Breast epithelium (tissue), 4 donors: Measurements from ENCODE around the gene OSTM1. TPM values are rescaled to one million over a fixed set of nuclear protein-coding genes. Genes with fewer than 3 reads are reported as not detected.

Source experiments
- DNase-seq, 2 donors: peaks; one replicate each; pipeline ENCODE4 v3.0.0-alpha.2; 2019; ENCODE audit warnings: low spot score in 2 of 2
- H3K27ac ChIP-seq, 2 donors: fragments of 200-600 bp; sonication (generic) in 1 of 2; one replicate each; pipeline ENCODE4 v1.5.1; 2016 to 2019; ENCODE audit warnings: mild to moderate bottlenecking in 1 of 2
- H3K27me3 ChIP-seq, 2 donors: fragments of 200-600 bp; sonication (generic) in 1 of 2; one replicate each; pipeline versions ENCODE4 v1.5.1 to v1.6.0; 2017 to 2019; ENCODE audit warnings: control low read depth in 1 of 2, mild to moderate bottlenecking in 1 of 2
- H3K36me3 ChIP-seq: fragments of 200-600 bp; one replicate; pipeline ENCODE4 v1.5.1; 2019
- H3K4me1 ChIP-seq, 2 donors: fragments of 200-600 bp; sonication (generic); one replicate each; pipeline ENCODE4 v1.5.1; 2016 to 2019; ENCODE audit warnings: control low read depth in 1 of 2
- H3K4me3 ChIP-seq, 3 donors: fragments of 200-600 bp; sonication (generic); 1 replicate in 2 of 3; 2 replicates in 1 of 3; pipeline ENCODE4 v1.5.1; 2016 to 2019; ENCODE audit warnings: mild to moderate bottlenecking in 3 of 3, moderate library complexity in 2 of 3
- H3K9me3 ChIP-seq, 2 donors: fragments of 200-600 bp; sonication (generic) in 1 of 2; one replicate each; pipeline ENCODE4 v1.5.1; 2016 to 2019; ENCODE audit warnings: control low read depth in 1 of 2
- CTCF ChIP-seq, 3 donors: fragments of 450-650 bp; IDR thresholded peaks; one replicate each; pipeline ENCODE4 v1.5.1; 2016 to 2017; ENCODE audit warnings: antibody characterized with exemption in 3 of 3, mild to moderate bottlenecking in 3 of 3, moderate library complexity in 3 of 3
- POLR2A ChIP-seq: fragments of 450-650 bp; IDR thresholded peaks from one replicate; pipeline ENCODE4 v1.6.1; 2016; ENCODE audit warnings: antibody characterized with exemption, mild to moderate bottlenecking, moderate library complexity
- POLR2AphosphoS5 ChIP-seq, 3 donors: sonication (generic); formaldehyde crosslinking; IDR thresholded peaks; one replicate each; pipeline ENCODE4 v1.6.1; 2017; ENCODE audit warnings: antibody characterized with exemption in 3 of 3
- intact Hi-C: fragments of 100-400 bp; cut with DNase I; formaldehyde crosslinking; loops from one replicate; pipeline ENCODE4 v1.15.1; 2023; ENCODE audit warnings: low total_unique reads
- total RNA-seq, 3 donors: library from RNA; depleted of rRNA; stranded (reverse); fragments of >200 nt; gene quantifications; one replicate each; pipeline ENCODE4 v1.1.0, GENCODE V29; 2016

The OSTM1 gene
- total RNA-seq, 3 donors from 2014 or later, result 27.1 to 75.2 (median 36.7) TPM

- Histone ChIP-seq H3K36me3 (no peaks in the 10 kb centered on the region), H3K4me3 (no peak overlapping the region), H3K9me3 (no peaks in the 10 kb centered on the region), H3K27ac (no peak overlapping the region), H3K4me1 (peaks cover 0 to 5% of the 10 kb centered on the region in 2 donors), H3K27me3 (no peaks in the 10 kb centered on the region)
- TF ChIP-seq POLR2A (no peak), POLR2AphosphoS5 (IDR thresholded peaks at IDR 0.05) (no peak), CTCF (IDR thresholded peaks at IDR 0.05) (no peak)
- intact Hi-C loops, result no loop called here
- DNase-seq, result no peak
Observed at GRCh38 chr6:108068618-108069017, 5.9 kb downstream of the OSTM1 start.

- H3K4me3 ChIP-seq, result no peak overlapping the region
- no peak for DNase-seq
- intact Hi-C loops, result no loop called here
- H3K27ac ChIP-seq, result no peak overlapping the region
- H3K27me3 ChIP-seq, result no peaks in the 10 kb centered on the region
- H3K9me3 ChIP-seq, result no peaks in the 10 kb centered on the region
- H3K36me3 ChIP-seq, result no peaks in the 10 kb centered on the region
- no peak for TF ChIP-seq POLR2A
- TF ChIP-seq POLR2AphosphoS5 (IDR thresholded peaks at IDR 0.05), result no peak
- TF ChIP-seq CTCF (IDR thresholded peaks at IDR 0.05), result no peak
- H3K4me1 ChIP-seq, result peaks cover 0 to under 1% of the 10 kb centered on the region in 2 donors
Observed at GRCh38 chr6:108068182-108068581, 6.4 kb downstream of the OSTM1 start.

GRCh38 chr6:108052706-108053105 is 21.8 kb downstream of the OSTM1 start:
- Histone ChIP-seq H3K4me3 (no peak overlapping the region), H3K36me3 (no peaks in the 10 kb centered on the region), H3K4me1 (no peaks in the 10 kb centered on the region), H3K27me3 (no peaks in the 10 kb centered on the region), H3K27ac (no peak overlapping the region), H3K9me3 (no peaks in the 10 kb centered on the region)
- DNase-seq, result no peak
- intact Hi-C loops, result no loop called here
- TF ChIP-seq POLR2A, result no peak
- TF ChIP-seq POLR2AphosphoS5 (IDR thresholded peaks at IDR 0.05), result no peak
- TF ChIP-seq CTCF (IDR thresholded peaks at IDR 0.05), result no peak

- no peak for DNase-seq
- no peaks in the 10 kb centered on the region for H3K4me1 ChIP-seq
- no peak for TF ChIP-seq POLR2A
- no peak for TF ChIP-seq POLR2AphosphoS5 (IDR thresholded peaks at IDR 0.05)
- no peak for TF ChIP-seq CTCF (IDR thresholded peaks at IDR 0.05)
- no peaks in the 10 kb centered on the region for H3K36me3 ChIP-seq
- H3K27ac ChIP-seq, result no peak overlapping the region
- intact Hi-C loops, result no loop called here
- no peaks in the 10 kb centered on the region for H3K9me3 ChIP-seq
- no peaks in the 10 kb centered on the region for H3K27me3 ChIP-seq
- H3K4me3 ChIP-seq, result no peak overlapping the region
Observed at GRCh38 chr6:108051481-108051880, 23.1 kb downstream of the OSTM1 start.

GRCh38 chr6:108039681-108040080 is 34.9 kb downstream of the OSTM1 start:
- no peak for DNase-seq
- no peaks in the 10 kb centered on the region for H3K36me3 ChIP-seq
- intact Hi-C loops, result loop anchor here (5.0 kb wide), 1 partner anchor 1623 kb away; no protein-coding TSS in a partner anchor

More at GRCh38 chr6:108039681-108040080, 34.9 kb downstream of the OSTM1 start:
- no peak overlapping the region for H3K4me3 ChIP-seq
- no peaks in the 10 kb centered on the region for H3K27me3 ChIP-seq
- H3K27ac ChIP-seq, result no peak overlapping the region
- TF ChIP-seq POLR2AphosphoS5 (IDR thresholded peaks at IDR 0.05), result no peak
- no peak for TF ChIP-seq POLR2A
- no peak for TF ChIP-seq CTCF (IDR thresholded peaks at IDR 0.05)
- no peaks in the 10 kb centered on the region for H3K4me1 ChIP-seq
- H3K9me3 ChIP-seq, result no peaks in the 10 kb centered on the region
